ENCODE results near the gene SLC35A5. TPM values are rescaled to one million over a fixed set of nuclear protein-coding genes. Genes with fewer than 3 reads are reported as not detected.
A peak's percentile ranks its signal among the peaks of the same experiment; 100 is the strongest.

SLC35A5 gene
- total RNA-seq, 1 donor from 2014 or later = 26.1 TPM

DNA sequence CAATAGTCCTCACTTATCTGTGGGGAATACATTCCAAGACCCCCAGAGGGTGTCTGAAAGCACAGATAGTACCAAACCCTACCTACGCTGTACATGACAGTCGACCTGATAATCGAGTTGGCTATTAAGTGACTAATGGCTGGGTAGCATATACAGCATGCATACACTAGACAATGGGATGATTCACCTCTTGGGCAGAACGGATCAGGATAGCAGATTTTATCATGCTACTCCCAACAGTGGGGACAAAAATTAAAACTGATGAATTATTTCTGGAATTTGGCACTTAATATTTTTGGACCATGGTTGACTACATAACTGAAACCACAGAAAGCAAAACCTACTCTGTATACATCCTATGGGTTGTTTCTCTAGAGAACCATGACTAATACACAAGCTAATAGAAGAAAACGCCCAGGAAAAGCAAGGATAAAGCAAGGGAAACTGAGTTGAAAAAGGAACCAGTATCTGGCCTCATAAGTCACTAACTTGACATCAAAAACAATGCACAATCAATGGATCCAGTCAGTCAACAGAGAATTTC lies 15.6 kb upstream of the SLC35A5 start:
- peaks cover 5% of the 10 kb centered on the region for H3K79me2 ChIP-seq (ENCODE audit: insufficient read depth, low read length)
- H3K4me3 Mint-ChIP-seq (ENCODE audit: unreplicated experiment) = no peak overlapping the region
- DNase-seq (ENCODE audit: low read depth) = no peak

GRCh38 chr3:112550859-112551258 lies 11.0 kb upstream of the SLC35A5 start:
- H3K27me3 ChIP-seq (ENCODE audit: insufficient read depth, low read length) = no peaks in the 10 kb centered on the region
- no peak overlapping the region for H2AFZ ChIP-seq (ENCODE audit: low read depth, low read length)
- H3K4me3 ChIP-seq (ENCODE audit: insufficient read depth, low read depth, low read length) = no peak overlapping the region
- Mint-ChIP-seq H3K4me1 (ENCODE audit: low read depth, unreplicated experiment) (peaks cover 4% of the 10 kb centered on the region), H3K4me3 (ENCODE audit: unreplicated experiment) (no peak overlapping the region), H3K27ac (ENCODE audit: unreplicated experiment) (no peak overlapping the region), H3K9me3 (ENCODE audit: unreplicated experiment) (no peaks in the 10 kb centered on the region), H3K27me3 (ENCODE audit: low read depth, unreplicated experiment) (no peaks in the 10 kb centered on the region), H3K36me3 (ENCODE audit: low read depth, unreplicated experiment) (peaks cover 5% of the 10 kb centered on the region)
- no peaks in the 10 kb centered on the region for H3K9me3 ChIP-seq (ENCODE audit: insufficient read depth, low read depth, low read length)
- TF ChIP-seq EZH2 (IDR thresholded peaks at IDR 0.05; ENCODE audit: insufficient read depth, low read length) = no peak
- TF ChIP-seq, protein P1, sequence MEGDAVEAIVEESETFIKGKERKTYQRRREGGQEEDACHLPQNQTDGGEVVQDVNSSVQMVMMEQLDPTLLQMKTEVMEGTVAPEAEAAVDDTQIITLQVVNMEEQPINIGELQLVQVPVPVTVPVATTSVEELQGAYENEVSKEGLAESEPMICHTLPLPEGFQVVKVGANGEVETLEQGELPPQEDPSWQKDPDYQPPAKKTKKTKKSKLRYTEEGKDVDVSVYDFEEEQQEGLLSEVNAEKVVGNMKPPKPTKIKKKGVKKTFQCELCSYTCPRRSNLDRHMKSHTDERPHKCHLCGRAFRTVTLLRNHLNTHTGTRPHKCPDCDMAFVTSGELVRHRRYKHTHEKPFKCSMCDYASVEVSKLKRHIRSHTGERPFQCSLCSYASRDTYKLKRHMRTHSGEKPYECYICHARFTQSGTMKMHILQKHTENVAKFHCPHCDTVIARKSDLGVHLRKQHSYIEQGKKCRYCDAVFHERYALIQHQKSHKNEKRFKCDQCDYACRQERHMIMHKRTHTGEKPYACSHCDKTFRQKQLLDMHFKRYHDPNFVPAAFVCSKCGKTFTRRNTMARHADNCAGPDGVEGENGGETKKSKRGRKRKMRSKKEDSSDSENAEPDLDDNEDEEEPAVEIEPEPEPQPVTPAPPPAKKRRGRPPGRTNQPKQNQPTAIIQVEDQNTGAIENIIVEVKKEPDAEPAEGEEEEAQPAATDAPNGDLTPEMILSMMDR (IDR thresholded peaks at IDR 0.05; ENCODE audit: insufficient read depth, low read depth, low read length) = no peak
- no peak overlapping the region for H3K27ac ChIP-seq (ENCODE audit: low read depth, low read length)
- FAIRE-seq (no peak), DNase-seq (ENCODE audit: low read depth) (no peak)
- peaks cover 46% of the 10 kb centered on the region for H3K79me2 ChIP-seq (ENCODE audit: insufficient read depth, low read length)
- peaks cover 3% of the 10 kb centered on the region for H4K20me1 ChIP-seq (ENCODE audit: insufficient read depth, low read length)
- no peaks in the 10 kb centered on the region for H3K4me1 ChIP-seq (ENCODE audit: insufficient read depth, low read length)
- H3K9ac ChIP-seq (ENCODE audit: low read length) = no peak overlapping the region
- peaks cover 9% of the 10 kb centered on the region for H3K36me3 ChIP-seq (ENCODE audit: insufficient read depth, low read length)
- no peak overlapping the region for H3K4me2 ChIP-seq (ENCODE audit: low read length)

More for the DNA sequence above, 15.6 kb upstream of the SLC35A5 start:
- H3K27ac ChIP-seq (ENCODE audit: low read depth, low read length) = no peak overlapping the region
- H3K9ac ChIP-seq (ENCODE audit: low read length) = no peak overlapping the region
- H3K36me3 Mint-ChIP-seq (ENCODE audit: low read depth, unreplicated experiment) = peaks cover 5% of the 10 kb centered on the region
- FAIRE-seq = peak; percentile 55
- H3K27me3 Mint-ChIP-seq (ENCODE audit: low read depth, unreplicated experiment) = no peaks in the 10 kb centered on the region
- H2AFZ ChIP-seq (ENCODE audit: low read depth, low read length) = no peak overlapping the region
- no peaks in the 10 kb centered on the region for H3K27me3 ChIP-seq (ENCODE audit: insufficient read depth, low read length)
- H3K4me3 ChIP-seq (ENCODE audit: insufficient read depth, low read depth, low read length) = no peak overlapping the region
- no peaks in the 10 kb centered on the region for H3K9me3 ChIP-seq (ENCODE audit: insufficient read depth, low read depth, low read length)
- no peak for TF ChIP-seq EZH2 (IDR thresholded peaks at IDR 0.05; ENCODE audit: insufficient read depth, low read length)
- TF ChIP-seq, protein P1 (IDR thresholded peaks at IDR 0.05; ENCODE audit: insufficient read depth, low read depth, low read length) = no peak
- no peak overlapping the region for H3K4me2 ChIP-seq (ENCODE audit: low read length)
- no peaks in the 10 kb centered on the region for H3K9me3 Mint-ChIP-seq (ENCODE audit: unreplicated experiment)
- no peaks in the 10 kb centered on the region for H3K4me1 ChIP-seq (ENCODE audit: insufficient read depth, low read length)
- peaks cover 14% of the 10 kb centered on the region for H3K36me3 ChIP-seq (ENCODE audit: insufficient read depth, low read length)
- H3K4me1 Mint-ChIP-seq (ENCODE audit: low read depth, unreplicated experiment) = peaks cover 4% of the 10 kb centered on the region
- no peak overlapping the region for H3K27ac Mint-ChIP-seq (ENCODE audit: unreplicated experiment)
- peaks cover 5% of the 10 kb centered on the region for H4K20me1 ChIP-seq (ENCODE audit: insufficient read depth, low read length)

DNA sequence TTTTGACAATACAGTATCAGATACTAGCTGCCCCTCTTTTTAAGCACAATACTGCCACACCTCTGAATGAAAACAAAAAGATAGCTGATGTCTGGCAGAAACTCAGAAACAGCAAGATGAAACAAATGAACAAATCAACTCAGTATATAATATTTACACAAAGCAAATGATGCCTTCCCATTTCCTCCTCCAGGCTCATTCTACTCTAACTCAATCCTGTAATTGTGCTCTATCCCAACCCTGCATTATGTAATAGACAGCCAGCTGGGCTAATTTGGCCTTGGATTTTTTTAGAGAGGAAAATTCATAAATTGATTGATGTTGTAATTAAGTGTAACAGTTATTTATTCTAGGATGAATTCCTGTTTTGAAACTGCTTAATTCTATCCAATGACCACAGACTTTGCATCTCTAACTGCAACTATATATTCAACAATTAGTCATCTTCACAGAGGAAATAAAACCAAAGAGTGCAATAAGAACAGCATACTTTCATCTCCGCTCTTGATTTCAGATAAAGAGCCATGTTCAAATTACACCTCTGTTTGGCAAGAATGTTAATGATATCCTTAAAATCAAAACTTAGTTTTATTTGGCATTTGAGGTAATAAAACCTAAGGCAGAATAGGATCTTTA lies 6.2 kb upstream of the SLC35A5 start:
- H3K4me3 Mint-ChIP-seq (ENCODE audit: unreplicated experiment) = no peak overlapping the region
- H4K20me1 ChIP-seq (ENCODE audit: insufficient read depth, low read length) = no peaks in the 10 kb centered on the region
- DNase-seq (ENCODE audit: low read depth) = no peak

More for the DNA sequence above, 6.2 kb upstream of the SLC35A5 start:
- H2AFZ ChIP-seq (ENCODE audit: low read depth, low read length) = no peak overlapping the region
- H3K36me3 ChIP-seq (ENCODE audit: insufficient read depth, low read length) = no peaks in the 10 kb centered on the region
- H3K27ac ChIP-seq (ENCODE audit: low read depth, low read length) = no peak overlapping the region
- H3K27me3 Mint-ChIP-seq (ENCODE audit: low read depth, unreplicated experiment) = no peaks in the 10 kb centered on the region
- no peak overlapping the region for H3K4me2 ChIP-seq (ENCODE audit: low read length)
- FAIRE-seq = no peak
- peaks cover 82% of the 10 kb centered on the region for H3K79me2 ChIP-seq (ENCODE audit: insufficient read depth, low read length)
- H3K36me3 Mint-ChIP-seq (ENCODE audit: low read depth, unreplicated experiment) = peaks cover 3% of the 10 kb centered on the region
- peaks cover 8% of the 10 kb centered on the region for H3K4me1 ChIP-seq (ENCODE audit: insufficient read depth, low read length)
- no peak overlapping the region for H3K4me3 ChIP-seq (ENCODE audit: insufficient read depth, low read depth, low read length)
- H3K9me3 ChIP-seq (ENCODE audit: insufficient read depth, low read depth, low read length) = no peaks in the 10 kb centered on the region
- no peak overlapping the region for H3K9ac ChIP-seq (ENCODE audit: low read length)
- no peaks in the 10 kb centered on the region for H3K27me3 ChIP-seq (ENCODE audit: insufficient read depth, low read length)
- no peaks in the 10 kb centered on the region for H3K9me3 Mint-ChIP-seq (ENCODE audit: unreplicated experiment)
- no peak overlapping the region for H3K27ac Mint-ChIP-seq (ENCODE audit: unreplicated experiment)
- peaks cover 3% of the 10 kb centered on the region for H3K4me1 Mint-ChIP-seq (ENCODE audit: low read depth, unreplicated experiment)
- no peak for TF ChIP-seq EZH2 (IDR thresholded peaks at IDR 0.05; ENCODE audit: insufficient read depth, low read length)
- TF ChIP-seq, protein P1 (IDR thresholded peaks at IDR 0.05; ENCODE audit: insufficient read depth, low read depth, low read length) = no peak

All from astrocyte (in vitro differentiated cells and primary cell).